H1 (cell line): Measurements from ENCODE around the gene CDK8. TPM values are rescaled to one million over a fixed set of nuclear protein-coding genes. Genes with fewer than 3 reads are reported as not detected.
"Not testable (repeated sequence)": the region's sequence is repeated elsewhere in the genome, so short reads cannot be mapped to it uniquely, and the experiment has no call there.

Source experiments
- CTCF ChIA-PET: fragments of 300-600 bp; sonication (Branson Sonifier 250); formaldehyde crosslinking; loops from one replicate; lab custom pipeline; 2021; ENCODE audit not compliant: partially characterized antibody; lab: Charles Lee
- POLR2A ChIA-PET: fragments of 300-600 bp; sonication (Branson Sonifier 250); formaldehyde crosslinking; loops from one replicate; lab custom pipeline; 2021; ENCODE audit warnings: inconsistent platforms; ENCODE audit not compliant: partially characterized antibody; lab: Charles Lee
- DNase-seq, 2 experiments: peaks; one replicate each; pipeline versions ENCODE4 v3.0.0 to v3.0.0-alpha.2; 2010 to 2022; ENCODE audit warnings: low spot score in 2 of 2, low read depth in 1 of 2, mixed read lengths in 1 of 2
- FAIRE-seq: peaks from 2 replicates; lab custom pipeline; 2011; peaks lifted over from hg19 to GRCh38; lab: Jason Lieb, UNC
- H2AFZ ChIP-seq: 2 replicates; pipeline ENCODE4 v1.8.1; 2012; ENCODE audit warnings: low read length, inconsistent platforms
- H2AK5ac ChIP-seq: 2 replicates; pipeline ENCODE4 v1.6.1; 2013; ENCODE audit warnings: low read depth, low read length
- H2BK120ac ChIP-seq: replicated peaks from 2 replicates; pipeline ENCODE3; 2013; ENCODE audit warnings: low read depth, low read length, inconsistent platforms
- H2BK12ac ChIP-seq: 2 replicates; pipeline ENCODE4 v1.6.1; 2013; ENCODE audit warnings: low read depth, low read length
- H2BK15ac ChIP-seq: 2 replicates; pipeline ENCODE4 v1.6.1; 2013; ENCODE audit warnings: low read length
- H2BK20ac ChIP-seq: 2 replicates; pipeline ENCODE4 v1.6.1; 2013; ENCODE audit warnings: low read length
- H2BK5ac ChIP-seq: 2 replicates; pipeline ENCODE4 v1.6.1; 2013; ENCODE audit warnings: low read depth, low read length
- H3K14ac ChIP-seq: 2 replicates; pipeline ENCODE4 v1.6.1; 2013; ENCODE audit warnings: inconsistent platforms; ENCODE audit not compliant: insufficient read length
- H3K18ac ChIP-seq: 2 replicates; pipeline ENCODE4 v1.6.1; 2013; ENCODE audit warnings: low read length; ENCODE audit errors: extremely low read depth
- H3K23ac ChIP-seq: 2 replicates; pipeline ENCODE4 v1.6.1; 2013; ENCODE audit warnings: inconsistent platforms; ENCODE audit not compliant: insufficient read length
- H3K23me2 ChIP-seq: 2 replicates; pipeline ENCODE4 v1.6.1; 2013; ENCODE audit warnings: low read depth, low read length
- H3K27ac ChIP-seq: 2 replicates; pipeline ENCODE4 v1.6.1; 2011; ENCODE audit warnings: low read depth, low read length, inconsistent platforms
- H3K27me3 ChIP-seq, 4 experiments: replicated peaks in 1 of 4; 1 replicate in 1 of 4; 2 replicates in 3 of 4; pipeline versions ENCODE4 v1.6.1 to v1.8.1; 2011 to 2013; ENCODE audit warnings: low read length in 3 of 4, mild to moderate bottlenecking in 3 of 4, inconsistent platforms in 2 of 4, mixed read lengths in 2 of 4, moderate library complexity in 1 of 4; ENCODE audit not compliant: control insufficient read depth in 3 of 4, insufficient read depth in 3 of 4; ENCODE audit errors: extremely low read depth in 1 of 4
- H3K36me3 ChIP-seq, 4 experiments: 2 replicates each; pipeline versions ENCODE4 v1.6.1 to v1.8.1; 2011 to 2013; ENCODE audit warnings: mild to moderate bottlenecking in 4 of 4, low read length in 3 of 4, moderate library complexity in 2 of 4, control low read depth in 1 of 4, inconsistent platforms in 1 of 4; ENCODE audit not compliant: insufficient read depth in 4 of 4, control insufficient read depth in 2 of 4
- H3K4ac ChIP-seq: replicated peaks from 2 replicates; pipeline ENCODE3; 2013; ENCODE audit warnings: low read length, low read depth, mixed read lengths, inconsistent platforms; ENCODE audit not compliant: insufficient read length
- H3K4me1 ChIP-seq, 4 experiments: replicated peaks in 1 of 4; 1 replicate in 1 of 4; 2 replicates in 3 of 4; pipeline versions ENCODE4 v1.6.1 to v1.8.1; 2011 to 2013; ENCODE audit warnings: low read length in 3 of 4, inconsistent platforms in 2 of 4, mixed read lengths in 1 of 4; ENCODE audit not compliant: insufficient read depth in 4 of 4, control insufficient read depth in 3 of 4
- H3K4me2 ChIP-seq, 2 experiments: 2 replicates each; pipeline versions ENCODE4 v1.6.1 to v1.8.1; 2011 to 2013; ENCODE audit warnings: low read depth in 2 of 2, low read length in 2 of 2, control low read depth in 1 of 2, inconsistent platforms in 1 of 2, mild to moderate bottlenecking in 1 of 2; ENCODE audit not compliant: insufficient read depth in 1 of 2
- H3K4me3 ChIP-seq, 4 experiments: fragments of 200-600, 300-600 bp in 1 of 4; sonication (generic), shearing (Covaris generic), sonication (Bioruptor Twin) in 1 of 4; 2 replicates each; pipeline versions ENCODE4 v1.5.1 to v1.8.1; 2011 to 2016; ENCODE audit warnings: low read length in 4 of 4, low read depth in 3 of 4, control low read depth in 2 of 4, inconsistent platforms in 2 of 4, mild to moderate bottlenecking in 2 of 4, mixed read lengths in 1 of 4, moderate library complexity in 1 of 4; ENCODE audit not compliant: insufficient read depth in 2 of 4; ENCODE audit errors: extremely low read depth in 1 of 4
- H3K56ac ChIP-seq: replicated peaks from 2 replicates; pipeline ENCODE3; 2013; ENCODE audit warnings: low read depth, mild to moderate bottlenecking, mixed read lengths, low read length, inconsistent platforms; ENCODE audit not compliant: insufficient read length
- H3K79me1 ChIP-seq: 2 replicates; pipeline ENCODE4 v1.6.1; 2013; ENCODE audit warnings: low read depth, low read length, control low read depth
- H3K79me2 ChIP-seq, 2 experiments: 2 replicates each; pipeline versions ENCODE4 v1.6.1 to v1.8.1; 2012 to 2013; ENCODE audit warnings: low read length in 2 of 2, mild to moderate bottlenecking in 2 of 2, inconsistent platforms in 1 of 2; ENCODE audit not compliant: insufficient read depth in 2 of 2, control insufficient read depth in 1 of 2
- H3K9ac ChIP-seq, 4 experiments: replicated peaks in 1 of 4; 1 replicate in 1 of 4; 2 replicates in 3 of 4; pipeline versions ENCODE4 v1.6.1 to v1.8.1; 2011 to 2013; ENCODE audit warnings: low read depth in 3 of 4, low read length in 3 of 4, control low read depth in 2 of 4, mild to moderate bottlenecking in 2 of 4, moderate library complexity in 2 of 4, inconsistent platforms in 1 of 4; ENCODE audit errors: extremely low read depth in 1 of 4
- H3K9me3 ChIP-seq, 2 experiments: 2 replicates each; pipeline versions ENCODE4 v1.6.1 to v1.8.1; 2012 to 2013; ENCODE audit warnings: mild to moderate bottlenecking in 2 of 2, moderate library complexity in 2 of 2, control low read depth in 1 of 2, inconsistent platforms in 1 of 2, low read depth in 1 of 2, low read length in 1 of 2, mixed read lengths in 1 of 2; ENCODE audit not compliant: insufficient read depth in 2 of 2
- H4K20me1 ChIP-seq, 2 experiments: replicated peaks in 1 of 2; 2 replicates each; pipeline versions ENCODE3 to v1.8.1; 2011 to 2013; ENCODE audit warnings: inconsistent platforms in 2 of 2, low read length in 2 of 2, mild to moderate bottlenecking in 1 of 2; ENCODE audit not compliant: insufficient read depth in 2 of 2, control insufficient read depth in 1 of 2
- H4K5ac ChIP-seq: 2 replicates; pipeline ENCODE4 v1.6.1; 2013; ENCODE audit warnings: low read length, low read depth, mixed read lengths, inconsistent platforms; ENCODE audit not compliant: insufficient read length
- H4K8ac ChIP-seq: 2 replicates; pipeline ENCODE4 v1.8.0; 2013; ENCODE audit warnings: mild to moderate bottlenecking, moderate library complexity, low read length, inconsistent platforms; ENCODE audit not compliant: insufficient read depth; ENCODE audit errors: extremely low read depth
- H4K91ac ChIP-seq: replicated peaks from 2 replicates; pipeline ENCODE3; 2013; ENCODE audit warnings: low read length, mixed read lengths, inconsistent platforms; ENCODE audit not compliant: insufficient read length
- WGBS, 2 experiments: shearing (Covaris generic) in 1 of 2; methylation state at CpG; one replicate each; pipeline versions ENCODE4 v1.1.6 to v1.1.7; 2013 to 2015; ENCODE audit warnings: low lambda C conversion rate in 2 of 2, mixed read lengths in 2 of 2, inconsistent platforms in 1 of 2, low coverage in 1 of 2, missing lambda C conversion rate in 1 of 2; ENCODE audit not compliant: insufficient replicate concordance in 2 of 2, insufficient coverage in 1 of 2, insufficient read length in 1 of 2; ENCODE audit errors: extremely low coverage in 1 of 2, missing lambda C conversion rate in 1 of 2; 5-methylcytosine and 5-hydroxymethylcytosine counted together
- polyA plus RNA-seq, 7 experiments: library from polyadenylated mRNA; depleted of rRNA in 3 of 7; stranded (reverse) in 5 of 7; unstranded in 2 of 7; fragments of >200 nt in 5 of 7; fragments of 200-250 nt in 2 of 7; gene quantifications; 1 replicate in 5 of 7; 2 replicates in 1 of 7; 4 replicates in 1 of 7; pipeline versions ENCODE4 v1.2.1 to v1.2.3, GENCODE V29; 2011 to 2013; ENCODE audit warnings: missing spikeins in 2 of 7, mixed read lengths in 2 of 7
- total RNA-seq: library from RNA; stranded (reverse); fragmentation: NEBNext Ultra II Directional; extraction: Animal tissue kit (Norgen Biotek cat#: 25700); gene quantifications from 2 replicates; pipeline ENCODE4 v1.2.1, GENCODE V29; 2021

The CDK8 gene
- total and polyA plus RNA-seq, 2 of the 8 experiments (the other 6 are each of a cell fraction or from before 2014, with no cell fraction given) = 22.1 to 25.6 TPM

DNA sequence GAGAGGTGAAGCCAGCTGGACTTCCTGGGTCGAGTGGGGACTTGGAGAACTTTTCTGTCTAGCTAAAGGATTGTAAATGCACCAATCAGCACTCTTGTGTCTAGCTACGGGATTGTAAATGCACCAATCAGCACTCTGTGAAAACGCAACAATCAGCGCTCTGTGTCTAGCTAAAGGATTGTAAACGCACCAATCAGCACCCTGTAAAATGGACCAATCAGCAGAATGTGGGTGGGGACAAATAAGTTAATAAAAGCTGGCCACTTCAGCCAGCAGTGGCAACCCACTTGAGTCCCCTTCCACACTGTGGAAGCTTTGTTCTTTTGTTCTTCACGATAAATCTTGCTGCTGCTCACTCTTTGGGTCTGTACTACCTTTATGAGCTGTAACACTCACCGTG lies 58.1 kb downstream of the CDK8 start:
- H3K14ac ChIP-seq, H2BK5ac ChIP-seq, DNase-seq, H3K4ac ChIP-seq, H2AK5ac ChIP-seq, H3K56ac ChIP-seq, H2BK20ac ChIP-seq, H2BK12ac ChIP-seq, H4K5ac ChIP-seq, H3K23ac ChIP-seq, H3K4me2 ChIP-seq, H3K9ac ChIP-seq, H3K4me1 ChIP-seq, H4K91ac ChIP-seq, H3K18ac ChIP-seq, POLR2A ChIA-PET, H3K27ac ChIP-seq, H3K36me3 ChIP-seq, H2BK120ac ChIP-seq, H2AFZ ChIP-seq, H3K79me1 ChIP-seq, H3K9me3 ChIP-seq, FAIRE-seq, H3K27me3 ChIP-seq, H3K4me3 ChIP-seq, H2BK15ac ChIP-seq, H3K23me2 ChIP-seq, H4K8ac ChIP-seq: not testable (repeated sequence)
- 88% methylated on average over 7 of the region's 7 CpGs; no CpG with 5 or more reads in 1 of the 2 experiments for WGBS, 2 experiments
- H3K79me2 ChIP-seq = peaks cover 4 to 90% of the 10 kb centered on the region in 2 experiments
- H4K20me1 ChIP-seq = peaks cover 1 to 10% of the 10 kb centered on the region in 2 experiments
- CTCF ChIA-PET = interaction anchor here (0.8 to 1.2 kb wide), 2 partner anchors 9 to 124 kb away, joined by 3 read pairs; no protein-coding TSS in a partner anchor

DNA sequence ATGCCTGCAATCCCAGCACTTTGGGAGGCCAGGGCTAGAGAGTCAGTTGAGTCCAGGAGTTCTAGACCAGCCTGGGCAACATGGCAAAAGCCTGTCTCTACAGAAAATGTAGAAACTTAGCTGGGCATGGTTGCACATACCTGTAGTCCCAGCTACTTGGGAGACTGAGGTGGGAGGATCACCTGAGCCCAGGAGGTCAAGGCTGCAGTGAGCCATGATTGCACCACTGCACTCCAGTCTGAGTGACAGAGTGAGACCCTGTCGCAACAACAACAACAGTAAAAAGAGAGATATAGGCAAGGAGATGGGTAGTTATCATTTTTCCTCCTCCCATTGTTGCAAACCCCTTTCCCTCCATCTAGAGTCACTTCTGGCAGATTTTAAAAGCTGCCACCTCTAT lies 62.2 kb downstream of the CDK8 start:
- H4K5ac ChIP-seq, H3K4me3 ChIP-seq, H2BK20ac ChIP-seq, H3K79me1 ChIP-seq, DNase-seq, H3K9ac ChIP-seq, H2BK5ac ChIP-seq, H3K23me2 ChIP-seq, H3K4ac ChIP-seq, FAIRE-seq, H3K56ac ChIP-seq, H3K4me2 ChIP-seq, H2AK5ac ChIP-seq, H3K36me3 ChIP-seq, H3K27me3 ChIP-seq, H2BK15ac ChIP-seq, H3K18ac ChIP-seq, H3K9me3 ChIP-seq, H4K91ac ChIP-seq, H4K8ac ChIP-seq, H2BK120ac ChIP-seq, H3K14ac ChIP-seq, POLR2A ChIA-PET, H4K20me1 ChIP-seq, H2BK12ac ChIP-seq, H3K23ac ChIP-seq, H3K4me1 ChIP-seq, H2AFZ ChIP-seq: not testable (repeated sequence)
- Histone ChIP-seq H3K27ac (peak overlapping the region; percentile 7; the same call in 1 of the 2 replicates), H3K79me2 (peaks cover 0 to 64% of the 10 kb centered on the region in 2 experiments; a peak in 3 of 4 replicates)
- WGBS, 2 experiments = 93% methylated on average over 1 of the region's 1 CpG; no CpG with 5 or more reads in 1 of the 2 experiments
- CTCF ChIA-PET = interaction anchor here (0.8 kb wide), 1 partner anchor 61 kb away, joined by 3 read pairs; no protein-coding TSS in a partner anchor
